Measurements from ENCODE around the gene PRG3. TPM values are rescaled to one million over a fixed set of nuclear protein-coding genes. Genes with fewer than 3 reads are reported as not detected.

The PRG3 gene
- total RNA-seq, 1 experiment from 2014 or later = not detected

DNA sequence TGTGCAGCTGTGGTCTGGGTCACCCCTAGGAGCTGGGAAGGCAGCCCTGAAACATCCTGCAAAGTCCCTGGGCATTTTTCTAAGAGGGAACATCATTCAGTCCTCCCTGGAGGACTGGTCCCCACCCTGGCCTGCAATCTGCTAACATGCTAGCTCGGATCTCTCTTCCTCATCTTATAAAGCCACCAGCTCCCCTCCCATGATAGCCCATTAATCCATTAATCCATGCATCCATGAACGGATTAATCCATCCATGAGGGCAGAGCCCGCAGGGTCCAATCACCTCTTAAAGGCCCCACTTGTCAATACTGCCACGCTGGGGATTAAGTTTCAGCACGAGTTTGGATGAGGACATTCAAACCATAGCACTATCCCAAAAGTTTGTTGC, 12.1 kb downstream of the PRG3 start:
- no peak overlapping the region for H3K4me2 ChIP-seq (ENCODE audit: insufficient read depth, insufficient read length, low read length)
- no peak overlapping the region for H2AK5ac ChIP-seq (ENCODE audit: insufficient read length, low read length)
- no peak overlapping the region for H3T11ph ChIP-seq (ENCODE audit: low read length)
- no peak overlapping the region for H3K56ac ChIP-seq (ENCODE audit: insufficient read length, low read depth, low read length)
- no peak overlapping the region for H4K5ac ChIP-seq (ENCODE audit: insufficient read length, low read depth, low read length)
- no peak overlapping the region for H3K18ac ChIP-seq (ENCODE audit: insufficient read length, low read depth, low read length)
- H3K27me3 Mint-ChIP-seq (ENCODE audit: low read depth) = peaks cover 25% of the 10 kb centered on the region
- H2BK12ac ChIP-seq (ENCODE audit: insufficient read length, low read depth, low read length) = no peak overlapping the region
- no CpG with 5 or more reads among the region's 5 CpGs for WGBS (ENCODE audit: extremely low coverage, insufficient read length, low lambda C conversion rate)
- no peak overlapping the region for H3K4ac ChIP-seq (ENCODE audit: low read depth, low read length)
- no peak overlapping the region for H3K14ac ChIP-seq (ENCODE audit: insufficient read depth, low read length)
- H3K4me1 ChIP-seq (ENCODE audit: insufficient read depth, low read length) = peaks cover 6% of the 10 kb centered on the region
- H2AFZ ChIP-seq (ENCODE audit: low read length) = no peak overlapping the region
- H3K23me2 ChIP-seq (ENCODE audit: insufficient read length, low read depth, low read length, poor library complexity, severe bottlenecking) = no peaks in the 10 kb centered on the region
- H3K23ac ChIP-seq (ENCODE audit: insufficient read length, low read depth, low read length) = no peak overlapping the region
- H3K4me3 Mint-ChIP-seq = no peak overlapping the region
- TF ChIP-seq, protein P1, sequence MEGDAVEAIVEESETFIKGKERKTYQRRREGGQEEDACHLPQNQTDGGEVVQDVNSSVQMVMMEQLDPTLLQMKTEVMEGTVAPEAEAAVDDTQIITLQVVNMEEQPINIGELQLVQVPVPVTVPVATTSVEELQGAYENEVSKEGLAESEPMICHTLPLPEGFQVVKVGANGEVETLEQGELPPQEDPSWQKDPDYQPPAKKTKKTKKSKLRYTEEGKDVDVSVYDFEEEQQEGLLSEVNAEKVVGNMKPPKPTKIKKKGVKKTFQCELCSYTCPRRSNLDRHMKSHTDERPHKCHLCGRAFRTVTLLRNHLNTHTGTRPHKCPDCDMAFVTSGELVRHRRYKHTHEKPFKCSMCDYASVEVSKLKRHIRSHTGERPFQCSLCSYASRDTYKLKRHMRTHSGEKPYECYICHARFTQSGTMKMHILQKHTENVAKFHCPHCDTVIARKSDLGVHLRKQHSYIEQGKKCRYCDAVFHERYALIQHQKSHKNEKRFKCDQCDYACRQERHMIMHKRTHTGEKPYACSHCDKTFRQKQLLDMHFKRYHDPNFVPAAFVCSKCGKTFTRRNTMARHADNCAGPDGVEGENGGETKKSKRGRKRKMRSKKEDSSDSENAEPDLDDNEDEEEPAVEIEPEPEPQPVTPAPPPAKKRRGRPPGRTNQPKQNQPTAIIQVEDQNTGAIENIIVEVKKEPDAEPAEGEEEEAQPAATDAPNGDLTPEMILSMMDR (conservative IDR thresholded peaks at IDR 0.05) = no peak
- H3K27ac ChIP-seq (ENCODE audit: insufficient read length, low read depth, low read length) = no peak overlapping the region
- no peaks in the 10 kb centered on the region for H3K79me1 ChIP-seq (ENCODE audit: insufficient read depth, low read depth, low read length, poor library complexity, severe bottlenecking)
- H2BK20ac ChIP-seq (ENCODE audit: low read depth, low read length, poor library complexity, severe bottlenecking) = no peak overlapping the region
- H3K27ac Mint-ChIP-seq = no peak overlapping the region
- no peak overlapping the region for H2BK5ac ChIP-seq (ENCODE audit: insufficient read length, low read length)
- no peaks in the 10 kb centered on the region for H3K27me3 ChIP-seq (ENCODE audit: insufficient read depth, low read length)
- H3K79me2 ChIP-seq (ENCODE audit: insufficient read depth, low read length) = no peaks in the 10 kb centered on the region
- DNase-seq = no peak
- no peak overlapping the region for H4K8ac ChIP-seq (replicated peaks; ENCODE audit: insufficient read length, low read depth, low read length)
- no peak overlapping the region for H2BK15ac ChIP-seq (ENCODE audit: low read depth, low read length)
- no peaks in the 10 kb centered on the region for H3K36me3 Mint-ChIP-seq (ENCODE audit: insufficient read depth in 1 of 3, low read depth in 3 of 3)
- peaks cover 24% of the 10 kb centered on the region in 2 experiments for H3K4me1 Mint-ChIP-seq
- H4K91ac ChIP-seq (ENCODE audit: insufficient read length, low read depth, low read length) = no peak overlapping the region
- no peaks in the 10 kb centered on the region for H3K9me3 ChIP-seq (ENCODE audit: control insufficient read depth, low read depth, low read length)
- no peak overlapping the region for H2BK120ac ChIP-seq (ENCODE audit: low read depth, low read length, poor library complexity, severe bottlenecking)
- H4K20me1 ChIP-seq (ENCODE audit: control insufficient read depth, insufficient read depth, insufficient read length) = no peaks in the 10 kb centered on the region
- H3K9me3 Mint-ChIP-seq = no peaks in the 10 kb centered on the region
- H3K9ac ChIP-seq (ENCODE audit: extremely low read depth, insufficient read length, low read length) = no peak overlapping the region

All from H9 (cell line).